Liver (tissue), 3 donors: ENCODE data around the gene TBCD.

Source experiments
- EGR1 ChIP-seq, 2 donors: IDR thresholded peaks; 2 replicates each; pipeline ENCODE4 v1.6.1; 2016 to 2018; ENCODE audit warnings: antibody characterized with exemption in 2 of 2, low read depth in 2 of 2
- GABPA ChIP-seq, 2 donors: IDR thresholded peaks in 1 of 2; conservative IDR thresholded peaks in 1 of 2; 2 replicates each; pipeline ENCODE4 v1.6.1; 2016; ENCODE audit warnings: antibody characterized with exemption in 2 of 2, mild to moderate bottlenecking in 1 of 2, moderate library complexity in 1 of 2
- HNF4A ChIP-seq, 2 donors: conservative IDR thresholded peaks; 2 replicates each; pipeline ENCODE4 v1.6.1; 2016; ENCODE audit warnings: antibody characterized with exemption in 2 of 2, mild to moderate bottlenecking in 2 of 2
- MAX ChIP-seq: IDR thresholded peaks from 2 replicates; pipeline ENCODE4 v1.6.1; 2016; ENCODE audit warnings: antibody characterized with exemption
- RAD21 ChIP-seq, 2 donors: IDR thresholded peaks; 2 replicates each; pipeline ENCODE4 v1.6.1; 2016; ENCODE audit warnings: antibody characterized with exemption in 2 of 2, mild to moderate bottlenecking in 2 of 2
- SP1 ChIP-seq: IDR thresholded peaks from 2 replicates; pipeline ENCODE4 v1.6.1; 2018; ENCODE audit warnings: antibody characterized with exemption, mild to moderate bottlenecking
- TAF1 ChIP-seq: conservative IDR thresholded peaks from 2 replicates; pipeline ENCODE4 v1.6.1; 2016; ENCODE audit warnings: antibody characterized with exemption, mild to moderate bottlenecking
- YY1 ChIP-seq: IDR thresholded peaks from 2 replicates; pipeline ENCODE4 v1.6.1; 2016; ENCODE audit warnings: antibody characterized with exemption, mild to moderate bottlenecking
- TF ChIP-seq, protein P1 (sequence below): fragments of 150-350 bp; IDR thresholded peaks from 2 replicates; pipeline ENCODE4 v1.5.1; 2017; ENCODE audit warnings: improper control_type of control experiment, low read depth, low read length; ENCODE audit not compliant: missing input control
- donor health status: healthy.
- donor health status: healthy.

GRCh38 chr17:82957469-82957795 lies 205.6 kb downstream of the TBCD start:
- TF ChIP-seq EGR1 (IDR thresholded peaks at IDR 0.05; ENCODE audit: low read depth in 2 of 2) (no peak), MAX (no peak), GABPA (IDR thresholded peaks at IDR 0.05 in 1 of 2, conservative IDR thresholded peaks at IDR 0.05 in 1 of 2) (no peak), SP1 (no peak), RAD21 (IDR thresholded peaks at IDR 0.05) (no peak), TAF1 (no peak), YY1 (no peak), HNF4A (conservative IDR thresholded peaks at IDR 0.05) (no peak)
- TF ChIP-seq, protein P1, sequence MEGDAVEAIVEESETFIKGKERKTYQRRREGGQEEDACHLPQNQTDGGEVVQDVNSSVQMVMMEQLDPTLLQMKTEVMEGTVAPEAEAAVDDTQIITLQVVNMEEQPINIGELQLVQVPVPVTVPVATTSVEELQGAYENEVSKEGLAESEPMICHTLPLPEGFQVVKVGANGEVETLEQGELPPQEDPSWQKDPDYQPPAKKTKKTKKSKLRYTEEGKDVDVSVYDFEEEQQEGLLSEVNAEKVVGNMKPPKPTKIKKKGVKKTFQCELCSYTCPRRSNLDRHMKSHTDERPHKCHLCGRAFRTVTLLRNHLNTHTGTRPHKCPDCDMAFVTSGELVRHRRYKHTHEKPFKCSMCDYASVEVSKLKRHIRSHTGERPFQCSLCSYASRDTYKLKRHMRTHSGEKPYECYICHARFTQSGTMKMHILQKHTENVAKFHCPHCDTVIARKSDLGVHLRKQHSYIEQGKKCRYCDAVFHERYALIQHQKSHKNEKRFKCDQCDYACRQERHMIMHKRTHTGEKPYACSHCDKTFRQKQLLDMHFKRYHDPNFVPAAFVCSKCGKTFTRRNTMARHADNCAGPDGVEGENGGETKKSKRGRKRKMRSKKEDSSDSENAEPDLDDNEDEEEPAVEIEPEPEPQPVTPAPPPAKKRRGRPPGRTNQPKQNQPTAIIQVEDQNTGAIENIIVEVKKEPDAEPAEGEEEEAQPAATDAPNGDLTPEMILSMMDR: no peak
